Activated T-helper 9 cell treated with anti-CD3 and anti-CD28 coated beads, Interleukin-2, amount 50 U/mL, for 16 hours (primary cell): ENCODE data around the gene COL20A1.

Experiments used
- DNase-seq: peaks from one replicate; pipeline ENCODE4 v3.0.0-alpha.2; 2020; ENCODE audit warnings: low read depth

Gene COL20A1

DNA sequence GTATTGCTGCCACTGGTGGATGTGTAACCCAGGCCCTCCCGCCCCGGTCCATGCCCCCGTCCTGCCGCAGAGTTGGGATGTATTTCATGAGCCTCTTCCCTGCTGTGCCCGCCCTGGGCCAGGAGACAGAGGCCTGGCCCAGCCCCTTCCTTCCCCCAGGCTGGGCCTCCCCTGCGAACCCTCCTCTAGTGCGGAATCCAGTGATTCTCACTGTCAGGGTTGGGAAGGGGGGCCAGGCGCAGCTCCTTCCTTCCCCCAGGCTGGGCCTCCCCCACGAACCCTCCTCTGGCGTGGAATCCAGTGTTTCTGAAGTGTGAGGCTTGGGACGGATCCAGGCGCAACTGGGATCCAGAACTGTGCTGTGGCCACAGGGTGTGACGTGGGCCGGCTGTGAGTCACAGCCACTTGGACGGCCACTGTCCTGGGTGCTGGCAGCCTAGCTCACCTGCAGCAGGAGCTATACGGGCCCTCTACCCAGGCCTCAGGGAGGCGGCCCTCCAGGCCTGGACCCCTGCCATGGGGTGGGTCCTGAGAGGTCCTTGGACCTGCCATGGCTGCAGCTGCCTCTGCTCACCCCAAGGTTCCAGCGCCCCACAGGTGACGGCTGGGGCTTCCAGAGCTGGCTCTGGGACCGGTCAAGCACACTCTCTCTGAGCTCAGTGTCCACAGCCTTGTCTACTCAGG is 28.3 kb downstream of the COL20A1 start:
- DNase-seq = no peak

DNA sequence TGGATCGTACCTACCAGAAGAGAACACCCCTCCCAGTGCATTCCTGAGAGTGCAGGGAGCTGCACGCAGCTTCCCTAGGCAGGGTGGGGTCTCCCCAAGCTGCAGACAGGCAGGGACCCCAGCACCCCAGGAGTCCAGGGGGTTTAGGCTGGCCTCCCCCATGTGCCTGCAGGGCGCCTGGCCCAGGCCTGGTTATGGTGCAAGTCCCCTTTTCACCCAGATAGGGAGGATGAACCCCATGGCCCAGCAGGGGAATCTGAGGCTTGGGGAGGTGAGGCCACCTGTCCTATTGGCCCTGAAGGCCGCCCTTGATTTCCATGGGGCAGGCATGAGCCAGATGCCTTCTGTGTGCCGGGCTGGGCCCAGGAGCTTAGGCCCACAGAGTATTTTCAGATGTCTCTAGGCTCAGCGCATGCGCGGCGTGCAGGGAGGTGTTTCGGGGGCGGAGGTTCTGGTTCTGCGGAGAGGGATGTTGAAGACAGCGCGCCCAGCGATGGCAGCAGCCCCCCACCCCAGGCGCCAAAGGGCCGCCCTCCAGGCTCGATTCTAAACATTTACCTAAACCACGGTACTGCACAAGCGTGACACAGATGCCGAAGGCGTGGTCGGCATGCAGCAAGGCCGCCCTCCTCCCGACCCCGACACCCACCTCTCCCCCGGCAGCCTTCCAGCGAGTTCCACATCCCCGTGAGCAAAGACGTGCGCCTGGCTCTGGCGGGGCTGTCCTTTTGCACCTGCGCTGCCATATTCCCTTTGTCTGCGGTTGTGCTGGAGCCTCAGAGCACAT is 29.4 kb downstream of the COL20A1 start:
- no peak for DNase-seq

DNA sequence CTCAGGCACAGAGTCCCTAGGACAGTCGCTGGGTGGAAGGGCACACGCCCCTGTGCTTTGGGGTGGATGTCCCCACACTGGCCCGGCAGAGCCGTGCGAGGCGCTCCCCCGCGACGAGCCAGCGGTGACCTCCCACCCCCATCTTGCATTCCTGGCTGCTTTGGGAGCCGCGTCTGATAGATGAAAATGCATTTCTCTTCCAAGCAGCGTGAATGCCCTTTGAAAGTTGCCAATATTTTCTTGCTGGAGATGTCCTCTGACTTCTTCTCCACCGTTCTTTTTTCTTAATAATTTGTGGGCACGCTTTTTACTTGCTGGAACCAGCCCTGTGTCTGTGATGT is 29.9 kb downstream of the COL20A1 start:
- no peak for DNase-seq

DNA sequence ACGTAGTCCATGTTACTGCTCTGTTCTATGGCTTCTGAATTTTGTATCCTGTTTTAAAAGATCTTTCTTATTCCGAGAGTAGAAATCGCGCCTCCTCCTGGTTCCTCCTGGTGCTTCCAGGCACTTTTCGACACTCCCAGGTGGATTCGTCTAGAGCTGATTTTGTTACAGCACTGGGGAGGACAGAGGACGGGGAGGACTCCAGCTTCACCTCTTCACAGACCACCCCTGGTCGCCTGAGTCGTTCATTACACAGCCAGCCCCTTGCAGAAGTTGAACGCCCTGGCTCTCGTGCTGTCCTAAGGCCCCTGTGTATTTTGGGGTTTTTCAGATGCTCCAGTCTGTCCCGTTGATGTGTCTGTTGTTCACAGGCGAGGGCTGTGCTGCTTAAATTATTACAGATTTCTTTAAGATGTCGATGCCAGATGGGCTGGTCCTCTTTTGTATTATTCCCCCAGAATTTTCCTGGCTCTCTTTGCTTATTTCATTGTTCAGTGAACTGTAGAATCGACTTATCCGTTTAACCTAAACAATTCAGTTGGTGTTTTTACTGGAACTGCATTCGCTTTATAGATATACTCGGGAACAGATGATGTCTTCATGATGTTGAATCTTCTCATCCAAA is 30.5 kb downstream of the COL20A1 start:
- DNase-seq = no peak

DNA sequence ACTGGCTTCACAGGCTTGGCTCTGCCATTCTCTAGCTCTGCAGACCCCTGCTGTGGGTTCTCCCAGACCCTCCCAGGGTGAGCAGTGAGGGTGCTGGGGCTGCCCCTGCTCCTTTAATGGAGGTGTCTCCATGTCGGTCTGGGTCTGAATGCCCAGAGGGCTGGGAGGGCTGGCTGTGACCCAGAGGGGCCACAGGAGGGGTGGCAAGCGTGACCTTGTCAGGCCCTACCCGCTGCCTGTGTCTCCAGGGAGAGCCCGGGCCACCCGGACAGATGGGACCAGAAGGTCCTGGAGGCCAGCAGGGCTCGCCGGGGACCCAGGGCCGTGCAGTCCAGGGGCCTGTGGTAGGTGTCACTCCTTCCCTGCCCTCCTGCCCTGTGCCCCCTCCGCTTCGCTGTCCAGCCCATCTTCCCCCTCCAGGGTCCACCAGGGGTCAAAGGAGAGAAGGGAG is 32.1 kb downstream of the COL20A1 start:
- DNase-seq = no peak

DNA sequence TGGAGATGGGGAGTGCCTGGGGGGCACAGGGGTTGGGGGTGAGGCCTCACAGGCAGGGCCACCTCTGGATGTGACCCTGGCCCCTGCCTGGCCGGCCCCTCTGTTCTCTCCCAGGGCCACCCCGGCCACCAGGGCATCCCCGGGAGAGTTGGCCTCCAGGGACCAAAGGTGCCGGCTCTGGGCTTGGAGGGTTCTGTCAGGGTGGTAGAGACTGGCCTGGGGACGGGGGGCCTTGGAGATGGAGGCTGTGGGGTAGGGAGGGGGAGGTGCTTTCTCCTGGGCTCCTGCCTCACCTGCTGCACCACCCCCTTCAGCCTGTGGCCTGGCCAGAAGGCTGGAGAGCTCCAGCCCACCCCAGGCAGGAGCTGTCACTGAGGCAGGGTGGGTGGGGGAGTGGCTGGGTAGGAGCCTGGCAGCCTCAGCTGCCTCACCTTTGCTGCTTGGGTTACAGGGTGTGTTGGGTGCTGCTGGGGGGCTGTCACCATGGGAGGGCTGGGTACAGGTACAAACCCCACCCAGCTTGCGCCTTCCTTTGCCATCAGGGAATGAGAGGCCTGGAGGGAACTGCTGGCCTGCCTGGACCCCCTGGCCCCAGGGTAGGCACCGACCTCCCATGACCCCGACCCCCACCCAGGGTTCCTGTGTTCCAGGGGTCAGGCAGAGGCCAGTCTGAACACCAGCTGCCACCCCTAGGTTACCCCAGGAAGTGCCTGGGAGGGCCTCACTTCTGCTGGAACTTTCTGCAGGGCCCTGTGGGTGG is 32.7 kb downstream of the COL20A1 start:
- DNase-seq = no peak

DNA sequence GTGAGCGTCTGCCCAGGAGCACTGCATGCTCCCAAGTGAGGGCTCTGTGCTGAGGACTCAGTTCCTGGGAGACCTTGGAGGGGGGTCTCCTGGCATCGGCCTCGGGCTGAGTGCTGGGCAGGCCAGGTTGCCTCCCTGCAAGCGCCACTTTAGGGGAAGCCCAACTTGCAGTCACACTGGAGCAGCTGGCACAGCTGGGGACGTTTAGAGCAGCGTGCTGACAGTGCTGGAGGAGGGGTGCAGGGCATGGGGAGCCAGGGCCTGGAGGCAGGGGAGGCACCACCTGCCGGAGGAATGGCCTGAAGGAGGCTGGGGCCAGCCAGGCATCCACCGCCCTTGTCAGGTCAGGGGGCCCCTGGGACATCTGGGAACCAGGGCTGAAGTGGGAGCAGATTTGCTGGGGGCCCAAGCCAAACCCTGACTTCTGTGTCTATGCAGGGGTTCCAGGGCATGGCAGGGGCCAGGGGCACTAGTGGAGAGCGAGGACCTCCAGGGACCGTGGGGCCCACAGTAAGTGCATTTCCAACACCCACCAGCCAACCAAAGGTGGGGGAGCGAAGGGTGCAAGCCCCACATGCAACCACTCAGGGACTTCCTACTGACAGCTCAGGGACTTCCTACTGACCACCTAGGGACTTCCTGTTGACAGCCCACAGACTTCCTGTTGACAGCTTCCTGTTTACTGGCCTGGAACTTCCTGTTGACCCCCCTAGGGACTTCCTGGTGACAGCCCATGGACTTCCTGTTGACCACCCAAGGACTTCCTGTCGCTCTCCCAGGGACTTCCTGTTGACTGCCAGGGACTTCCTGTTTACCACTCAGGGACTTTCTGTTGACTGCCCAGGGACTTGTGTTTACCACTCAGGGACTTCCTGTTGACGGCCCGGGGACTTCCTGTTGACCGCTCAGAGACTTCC is 33.6 kb downstream of the COL20A1 start:
- DNase-seq = no peak

DNA sequence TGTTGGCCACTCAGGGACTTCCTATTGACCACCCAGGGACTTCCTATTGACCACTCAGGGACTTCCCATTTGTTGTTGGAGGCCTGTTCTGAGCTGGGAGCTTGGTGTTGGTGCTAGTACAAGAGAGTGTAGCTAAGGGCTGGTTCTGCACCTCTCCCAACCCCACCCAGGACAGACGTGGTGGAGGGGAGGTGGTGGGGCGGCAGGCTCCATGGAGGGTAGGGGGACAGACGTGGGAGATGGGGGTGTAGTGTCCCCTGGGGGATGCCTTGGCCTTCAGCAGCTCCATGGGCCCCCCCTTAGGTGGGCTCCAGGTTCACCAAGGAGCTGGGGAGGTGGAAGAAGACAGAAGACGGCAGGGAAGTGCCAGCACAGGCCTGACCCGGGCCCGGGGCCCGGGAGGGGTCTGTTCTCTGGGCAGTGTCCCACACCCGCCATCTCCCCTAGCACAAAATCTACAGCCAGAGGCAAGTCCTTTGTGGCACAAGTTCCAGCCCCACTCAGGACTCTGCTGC is 34.3 kb downstream of the COL20A1 start:
- no peak for DNase-seq

DNA sequence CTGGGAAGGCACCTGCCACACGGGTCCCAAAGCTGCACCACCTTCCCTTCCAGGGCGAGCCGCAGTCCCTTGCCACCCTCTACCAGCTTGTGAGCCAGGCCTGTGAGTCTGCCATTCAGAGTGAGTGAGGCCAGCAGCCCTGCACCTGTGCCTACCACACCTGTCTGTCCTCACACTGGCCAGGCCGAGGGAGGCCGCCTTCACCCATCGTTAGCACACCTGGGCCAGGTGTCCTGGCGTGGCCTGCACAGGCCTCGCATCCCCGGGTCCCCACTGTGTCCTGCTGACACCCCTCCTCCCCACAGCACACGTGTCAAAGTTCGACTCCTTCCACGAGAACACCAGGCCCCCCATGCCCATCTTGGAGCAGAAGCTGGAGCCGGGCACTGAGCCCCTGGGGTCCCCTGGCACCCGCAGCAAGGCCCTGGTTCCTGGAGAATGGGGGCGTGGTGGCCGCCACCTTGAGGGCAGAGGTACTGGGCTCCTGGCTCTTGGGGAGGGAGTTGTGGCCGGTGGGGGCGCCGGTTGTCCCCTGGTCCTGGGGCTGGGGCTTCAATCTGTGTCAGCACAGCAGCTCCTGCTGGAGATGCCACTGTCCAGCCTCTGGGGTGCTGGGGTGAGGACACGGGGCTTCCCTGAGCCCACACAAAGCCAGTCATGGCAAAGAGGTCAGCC is 35.2 kb downstream of the COL20A1 start:
- DNase-seq = no peak

DNA sequence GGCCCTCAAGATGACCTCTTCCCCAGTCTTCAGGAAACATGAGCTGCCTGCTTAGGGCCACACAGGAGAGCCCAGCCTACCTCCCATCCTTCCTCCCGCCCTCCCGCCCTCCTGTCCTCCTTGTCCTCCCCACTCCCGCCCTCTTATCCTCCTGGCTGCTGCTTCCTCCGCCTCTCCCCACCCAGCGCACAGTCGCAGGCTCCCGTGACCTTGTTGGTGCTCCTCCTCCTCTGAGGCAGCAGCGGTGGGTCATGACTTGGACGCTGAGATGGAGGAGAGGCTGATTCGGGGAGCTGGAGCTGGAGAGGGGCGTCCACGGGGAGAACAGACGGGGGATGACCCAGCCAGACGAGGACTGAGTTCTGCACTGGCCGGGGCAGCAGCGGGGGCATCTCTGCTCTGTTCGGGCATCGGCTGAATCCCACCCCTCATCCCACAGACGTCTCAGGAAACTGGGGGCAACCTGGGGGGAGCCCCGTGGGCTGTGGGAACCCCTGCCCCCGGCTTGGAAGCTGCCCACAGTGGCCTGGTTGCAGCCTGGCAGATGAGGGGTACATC is 35.8 kb downstream of the COL20A1 start:
- DNase-seq = no peak

DNA sequence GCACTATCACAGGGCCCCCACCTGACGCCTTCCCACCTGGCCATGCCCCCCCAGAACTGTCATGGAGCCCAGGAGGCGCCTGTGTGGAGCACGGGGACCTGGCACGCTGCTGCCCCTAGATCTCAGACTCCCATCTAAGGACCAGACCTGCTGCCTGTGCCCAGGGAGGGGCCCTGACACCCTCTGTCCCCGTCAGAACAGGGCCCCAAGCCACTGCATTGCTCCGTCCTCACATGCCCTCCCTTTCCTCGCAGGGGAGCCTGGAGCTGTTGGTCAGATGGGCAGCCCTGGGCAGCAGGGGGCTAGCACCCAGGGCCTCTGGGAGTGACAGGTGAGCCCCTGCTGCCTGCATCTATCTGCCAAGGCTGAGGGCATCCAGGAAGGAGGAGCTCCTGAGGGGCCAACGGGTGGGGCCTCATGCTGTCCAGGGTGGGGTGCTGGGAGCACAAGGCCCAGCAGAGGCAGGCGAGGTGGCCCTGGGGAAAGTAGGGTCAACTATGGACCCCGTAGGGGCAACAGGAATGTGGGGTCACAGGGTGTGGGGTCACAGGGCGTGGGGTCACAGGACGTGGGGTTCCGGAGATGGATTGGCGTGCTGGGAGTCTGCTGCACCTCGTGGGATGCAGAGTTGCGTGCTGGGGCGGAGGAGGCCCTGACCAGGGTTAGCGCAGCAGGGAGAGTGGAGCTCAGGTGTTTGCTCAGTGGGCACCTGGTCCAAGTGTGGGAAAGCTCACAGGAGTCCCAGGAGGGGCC is 36.5 kb downstream of the COL20A1 start:
- DNase-seq = no peak

DNA sequence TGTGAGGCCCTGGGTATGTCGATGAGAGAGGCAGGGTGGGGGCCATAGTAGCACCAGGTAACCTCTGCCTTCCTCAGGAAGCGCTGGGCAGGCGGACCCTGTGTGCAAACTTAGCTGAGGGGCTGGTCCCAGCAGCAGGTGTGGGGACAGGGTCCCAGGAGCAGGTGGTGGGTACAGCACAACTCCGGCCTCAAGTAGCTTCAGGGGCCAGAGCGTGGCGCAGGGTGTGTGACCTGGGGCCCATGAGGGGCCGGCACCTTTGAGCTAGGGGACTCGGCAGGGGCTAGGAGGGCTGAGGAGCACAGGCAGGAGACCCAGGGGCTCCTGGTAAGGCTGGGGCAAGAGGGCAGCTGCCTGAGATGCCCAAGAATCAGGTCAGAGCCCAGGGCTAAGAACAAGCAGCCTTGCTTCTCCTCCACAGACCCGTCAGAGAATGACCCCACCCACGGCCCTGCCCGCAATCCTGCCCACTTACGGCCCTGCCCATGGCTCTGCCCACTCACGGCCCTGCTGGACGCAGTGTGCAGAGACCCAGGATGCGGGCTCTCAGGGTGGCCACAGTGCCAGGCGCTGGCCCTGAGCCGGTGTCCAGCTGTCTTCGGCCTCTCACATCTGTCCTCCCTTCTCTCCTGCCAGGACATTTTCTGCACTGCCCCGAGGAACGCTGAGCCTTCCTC is 37.2 kb downstream of the COL20A1 start:
- no peak for DNase-seq

DNA sequence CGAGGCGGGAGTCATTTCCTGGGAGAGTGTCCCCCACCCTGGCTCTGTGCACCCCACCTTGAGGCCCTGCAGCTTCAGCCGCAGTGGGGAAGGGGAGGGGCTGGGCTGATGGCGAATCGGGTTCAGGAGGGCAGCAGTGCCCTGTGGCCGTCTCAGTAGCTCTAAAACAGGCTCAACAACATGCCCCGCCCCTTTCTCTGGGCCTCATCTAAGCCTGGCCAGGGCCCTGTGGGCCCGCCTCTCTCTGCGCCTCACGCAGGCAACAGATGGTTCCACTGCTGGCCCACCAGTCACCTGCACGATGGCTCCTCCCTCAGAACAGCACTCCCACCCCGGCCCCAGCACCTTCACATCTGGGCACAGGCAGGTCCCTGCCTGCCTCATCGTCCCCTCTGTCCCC is 38.0 kb downstream of the COL20A1 start:
- DNase-seq = no peak

DNA sequence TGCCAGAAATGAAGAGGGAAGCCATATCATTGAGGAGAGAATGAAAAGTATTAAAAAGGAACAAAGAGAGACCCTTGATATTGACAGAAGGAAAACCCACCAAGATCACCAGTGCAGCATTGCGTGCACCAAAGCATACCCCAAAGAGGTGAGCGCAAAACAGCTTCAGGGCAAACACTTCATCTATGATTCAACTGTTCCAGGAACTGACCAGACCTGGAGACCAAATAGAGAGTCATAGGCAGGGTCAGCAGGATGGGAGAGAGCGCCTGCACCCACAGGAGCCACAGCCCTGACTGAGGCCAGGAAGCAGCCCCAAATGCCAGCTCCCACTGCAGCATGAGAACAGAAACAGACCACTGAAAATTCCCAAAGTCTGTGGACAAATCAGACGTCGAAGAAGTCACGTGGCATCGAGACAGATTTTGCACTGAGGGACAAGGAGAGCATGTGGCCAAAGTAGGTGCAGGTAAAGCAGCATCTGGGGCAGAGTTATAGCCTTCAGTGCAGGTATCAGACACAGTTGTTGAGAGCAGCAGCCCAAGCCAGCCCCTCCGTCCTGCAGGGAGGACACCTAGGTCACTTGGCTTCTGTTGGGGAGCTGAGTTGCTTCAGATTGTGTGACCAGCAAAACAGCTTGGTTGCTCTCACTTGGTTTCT is 38.9 kb downstream of the COL20A1 start:
- no peak for DNase-seq

DNA sequence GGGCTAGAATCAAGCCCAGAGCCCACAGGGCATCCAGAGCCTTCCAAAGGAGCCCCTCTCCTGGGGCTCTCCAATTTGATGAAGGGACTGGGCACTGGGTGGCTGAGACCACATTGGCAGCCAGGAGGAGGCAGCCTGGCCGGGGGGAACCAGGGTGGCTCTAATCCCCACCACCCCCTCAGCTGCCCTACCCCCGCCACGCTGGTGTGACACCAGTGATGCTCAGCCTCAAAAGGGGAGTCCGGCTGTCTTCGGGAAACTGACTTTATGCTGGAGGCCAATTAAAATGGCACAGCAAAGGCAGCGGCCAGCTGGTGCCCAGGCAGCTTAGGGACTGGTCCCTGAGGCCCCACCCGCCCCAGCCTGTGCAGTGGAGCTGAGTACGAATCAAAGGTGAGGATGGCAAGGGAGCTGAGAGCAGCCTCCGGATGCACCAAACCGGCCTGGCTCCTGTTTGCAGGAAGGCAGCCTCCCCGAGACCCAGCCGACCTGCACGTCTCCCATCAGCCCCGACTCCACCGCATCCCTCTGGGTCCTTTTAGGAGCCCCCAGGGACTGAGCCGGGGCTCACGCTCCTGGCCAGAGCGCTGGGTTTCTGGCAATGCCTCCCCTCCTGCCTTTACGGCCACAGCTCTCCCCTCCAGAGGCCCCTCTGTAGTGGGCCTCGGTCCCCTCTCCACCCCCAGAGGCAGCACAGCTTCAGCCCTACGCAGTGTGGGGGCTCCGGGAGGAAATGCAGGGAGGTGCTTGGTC is 39.7 kb downstream of the COL20A1 start:
- no peak for DNase-seq

DNA sequence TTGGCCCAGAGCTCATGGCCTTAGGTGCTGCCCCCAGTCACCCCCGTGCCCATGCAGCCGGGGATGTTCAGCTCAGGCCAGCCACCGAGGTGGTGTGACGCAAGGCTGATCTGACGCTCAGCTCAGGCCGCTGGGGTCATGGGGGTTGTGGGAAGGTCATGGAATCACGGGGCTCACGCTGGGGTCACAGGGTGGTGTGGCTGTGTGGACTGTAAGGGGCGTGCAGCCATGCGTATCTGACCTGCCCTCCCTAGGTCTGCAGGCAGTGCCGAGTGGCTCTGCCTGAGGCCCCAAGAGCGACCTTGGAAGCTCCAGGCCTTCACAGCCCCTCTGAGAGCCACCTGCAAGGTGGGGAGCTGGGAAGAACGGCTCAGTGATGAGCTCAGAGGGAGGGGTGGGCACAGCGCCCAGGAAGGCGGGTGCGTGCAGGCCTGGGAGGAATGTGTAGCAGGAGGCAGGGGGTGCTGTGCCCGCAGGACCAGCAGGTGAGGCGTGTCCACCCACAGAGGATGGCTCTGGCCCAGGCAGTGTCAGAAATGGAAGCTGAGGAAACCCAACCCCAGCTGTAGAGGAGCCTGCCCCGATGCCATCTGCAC is 40.4 kb downstream of the COL20A1 start:
- no peak for DNase-seq

DNA sequence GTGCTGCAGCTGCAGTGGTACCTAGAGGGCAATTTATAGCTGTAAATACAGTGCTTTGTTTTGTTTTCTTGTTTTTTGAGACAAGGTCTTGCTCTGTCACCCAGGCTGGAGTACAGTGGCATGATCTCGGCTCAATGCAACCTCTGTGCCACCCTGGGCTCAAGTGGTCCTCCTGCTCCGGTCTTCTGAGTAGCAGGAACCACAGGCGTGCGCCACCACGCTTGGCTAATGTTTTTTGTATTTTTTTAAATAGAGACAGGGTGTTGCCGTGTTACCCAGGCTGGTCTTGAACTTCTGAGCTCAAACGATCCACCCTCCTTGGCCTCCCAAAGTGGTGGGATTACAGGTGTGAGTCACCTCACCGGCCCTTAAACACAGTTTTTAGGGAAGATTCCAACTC is 41.4 kb downstream of the COL20A1 start:
- DNase-seq = no peak
